GM12891 (cell line): ENCODE data around the gene TMEM170B.
"Not testable (repeated sequence)": the region's sequence is repeated elsewhere in the genome, so short reads cannot be mapped to it uniquely, and the experiment has no call there.

Experiments
- DNase-seq: peaks from one replicate; pipeline ENCODE4 v3.0.0; 2011; ENCODE audit warnings: low spot score; ENCODE audit not compliant: insufficient read length
- FAIRE-seq: peaks from 2 replicates; lab custom pipeline; 2011; peaks lifted over from hg19 to GRCh38; lab: Jason Lieb, UNC
- PAX5 ChIP-seq: IDR thresholded peaks from 2 replicates; pipeline ENCODE4 v1.6.1; 2011; ENCODE audit warnings: low read length, moderate library complexity, mild to moderate bottlenecking; ENCODE audit not compliant: insufficient read depth, severe bottlenecking
- POLR2A ChIP-seq: IDR thresholded peaks from 2 replicates; pipeline ENCODE4 v1.6.1; 2011; ENCODE audit warnings: low read depth, low read length, control low read depth
- POLR2AphosphoS5 ChIP-seq: IDR thresholded peaks from 2 replicates; pipeline ENCODE4 v1.6.1; 2011; ENCODE audit warnings: low read depth, low read length, control low read depth
- POU2F2 ChIP-seq: IDR thresholded peaks from 2 replicates; pipeline ENCODE4 v1.6.1; 2011; ENCODE audit warnings: low read depth, mild to moderate bottlenecking, control low read depth, low read length, moderate library complexity
- SPI1 ChIP-seq: IDR thresholded peaks from 2 replicates; pipeline ENCODE4 v1.6.1; 2011; ENCODE audit warnings: low read depth, low read length, control low read depth
- TAF1 ChIP-seq: IDR thresholded peaks from 2 replicates; pipeline ENCODE4 v1.6.1; 2011; ENCODE audit warnings: low read depth, low read length, control low read depth

The TMEM170B gene

GRCh38 chr6:11543919-11544518, 6.5 kb downstream of the TMEM170B start:
- DNase-seq (no peak), FAIRE-seq (no peak)
- TF ChIP-seq POLR2AphosphoS5 (no peak), POLR2A (no peak)

GRCh38 chr6:11547846-11548245, 10.3 kb downstream of the TMEM170B start:
- not testable (repeated sequence) for DNase-seq, FAIRE-seq

- FAIRE-seq, DNase-seq: not testable (repeated sequence)
Measured at GRCh38 chr6:11548578-11548977, 11.0 kb downstream of the TMEM170B start.

- no peak for DNase-seq
- TF ChIP-seq SPI1, result no peak
- TF ChIP-seq POLR2AphosphoS5, result no peak
- no peak for FAIRE-seq
Measured at GRCh38 chr6:11551053-11551452, 13.5 kb downstream of the TMEM170B start.

GRCh38 chr6:11552442-11552841, 14.9 kb downstream of the TMEM170B start:
- no peak for FAIRE-seq
- no peak for DNase-seq
- TF ChIP-seq TAF1, result no peak
- no peak for TF ChIP-seq PAX5
- no peak for TF ChIP-seq POLR2AphosphoS5
- TF ChIP-seq POU2F2, result no peak
- no peak for TF ChIP-seq SPI1
- TF ChIP-seq POLR2A, result no peak

GRCh38 chr6:11553824-11554223, 16.3 kb downstream of the TMEM170B start:
- no peak for TF ChIP-seq POLR2A
- FAIRE-seq (no peak), DNase-seq (no peak)

GRCh38 chr6:11556309-11556708, 18.8 kb downstream of the TMEM170B start:
- TF ChIP-seq POU2F2, result no peak
- TF ChIP-seq POLR2A, result no peak
- no peak for TF ChIP-seq SPI1
- no peak for DNase-seq
- FAIRE-seq, result no peak

- TF ChIP-seq POLR2AphosphoS5, result no peak
- no peak for TF ChIP-seq SPI1
- TF ChIP-seq POLR2A, result no peak
- no peak for TF ChIP-seq PAX5
- no peak for TF ChIP-seq TAF1
- TF ChIP-seq POU2F2, result no peak
- FAIRE-seq, result no peak
- no peak for DNase-seq
Measured at GRCh38 chr6:11563793-11564192, 26.2 kb downstream of the TMEM170B start.

GRCh38 chr6:11566609-11567008, 29.1 kb downstream of the TMEM170B start:
- no peak for DNase-seq
- FAIRE-seq, result no peak
- TF ChIP-seq POU2F2, result no peak
- TF ChIP-seq POLR2A, result no peak
- TF ChIP-seq TAF1, result no peak
- no peak for TF ChIP-seq POLR2AphosphoS5
- no peak for TF ChIP-seq PAX5
- no peak for TF ChIP-seq SPI1

- TF ChIP-seq TAF1, result no peak
- TF ChIP-seq PAX5, result no peak
- no peak for TF ChIP-seq POLR2A
- FAIRE-seq (no peak), DNase-seq (no peak)
Measured at GRCh38 chr6:11571073-11571472, 33.5 kb downstream of the TMEM170B start.

- no peak for TF ChIP-seq SPI1
- no peak for TF ChIP-seq POLR2A
- no peak for TF ChIP-seq POLR2AphosphoS5
- TF ChIP-seq POU2F2, result no peak
- no peak for TF ChIP-seq PAX5
- FAIRE-seq (peak; percentile 97), DNase-seq (no peak)
Measured at GRCh38 chr6:11575408-11576033, 38.0 kb downstream of the TMEM170B start.
